Measurements from ENCODE around the gene AUH. TPM values are rescaled to one million over a fixed set of nuclear protein-coding genes. Genes with fewer than 3 reads are reported as not detected.
A peak's percentile ranks its signal among the peaks of the same experiment; 100 is the strongest.

The AUH gene
- total RNA-seq, 4 donors from 2014 or later: 17.1 to 28.2 (median 20.8) TPM

GRCh38 chr9:91243029-91243428 lies 118.7 kb downstream of the AUH start:
- Histone ChIP-seq H3K4me3 (no peak overlapping the region), H3K36me3 (no peaks in the 10 kb centered on the region), H3K27ac (peak overlapping the region in 2 of 4 donors; percentile 2 to 5), H3K9me3 (no peaks in the 10 kb centered on the region), H3K4me1 (peaks cover 12 to 41% of the 10 kb centered on the region in 2 donors), H3K27me3 (no peaks in the 10 kb centered on the region)
- intact Hi-C loops (cut with DNase I; ENCODE audit: low total_unique reads) (no loop called here), in situ Hi-C loops (cut with MboI; ENCODE audit: low sequenced_read_pairs in 4 of 4) (no loop called here)
- TF ChIP-seq, protein P1, sequence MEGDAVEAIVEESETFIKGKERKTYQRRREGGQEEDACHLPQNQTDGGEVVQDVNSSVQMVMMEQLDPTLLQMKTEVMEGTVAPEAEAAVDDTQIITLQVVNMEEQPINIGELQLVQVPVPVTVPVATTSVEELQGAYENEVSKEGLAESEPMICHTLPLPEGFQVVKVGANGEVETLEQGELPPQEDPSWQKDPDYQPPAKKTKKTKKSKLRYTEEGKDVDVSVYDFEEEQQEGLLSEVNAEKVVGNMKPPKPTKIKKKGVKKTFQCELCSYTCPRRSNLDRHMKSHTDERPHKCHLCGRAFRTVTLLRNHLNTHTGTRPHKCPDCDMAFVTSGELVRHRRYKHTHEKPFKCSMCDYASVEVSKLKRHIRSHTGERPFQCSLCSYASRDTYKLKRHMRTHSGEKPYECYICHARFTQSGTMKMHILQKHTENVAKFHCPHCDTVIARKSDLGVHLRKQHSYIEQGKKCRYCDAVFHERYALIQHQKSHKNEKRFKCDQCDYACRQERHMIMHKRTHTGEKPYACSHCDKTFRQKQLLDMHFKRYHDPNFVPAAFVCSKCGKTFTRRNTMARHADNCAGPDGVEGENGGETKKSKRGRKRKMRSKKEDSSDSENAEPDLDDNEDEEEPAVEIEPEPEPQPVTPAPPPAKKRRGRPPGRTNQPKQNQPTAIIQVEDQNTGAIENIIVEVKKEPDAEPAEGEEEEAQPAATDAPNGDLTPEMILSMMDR (IDR thresholded peaks at IDR 0.05 in 4 of 5, conservative IDR thresholded peaks at IDR 0.05 in 1 of 5): no peak
- TF ChIP-seq POLR2A (IDR thresholded peaks at IDR 0.05): no peak
- DNase-seq (no peak), ATAC-seq (peak; percentile 46 to 90)

DNA sequence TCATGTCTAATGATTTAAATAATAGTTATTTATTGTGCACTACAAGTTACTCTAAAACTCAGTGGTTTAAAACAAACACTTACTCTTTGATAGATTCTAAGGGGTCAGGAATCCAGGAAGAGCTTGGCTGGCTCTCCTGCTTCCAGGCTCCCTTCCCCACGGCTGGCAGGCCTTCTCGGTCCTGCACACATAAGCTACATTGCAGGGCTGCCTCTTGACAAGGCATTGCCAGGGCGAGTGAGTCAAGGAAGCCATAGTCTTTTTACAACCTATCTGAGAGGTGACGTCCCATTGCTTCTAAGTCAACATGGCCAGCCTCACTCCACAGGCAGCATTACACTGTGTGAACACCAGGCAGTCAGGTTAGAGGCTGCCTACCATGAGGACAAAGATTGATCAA lies 119.8 kb downstream of the AUH start:
- Histone ChIP-seq H3K36me3 (no peaks in the 10 kb centered on the region), H3K9me3 (no peaks in the 10 kb centered on the region), H3K27me3 (no peaks in the 10 kb centered on the region), H3K4me1 (peaks cover 6 to 31% of the 10 kb centered on the region in 2 donors), H3K4me3 (no peak overlapping the region), H3K27ac (no peak overlapping the region)
- DNase-seq (no peak), ATAC-seq (no peak)
- TF ChIP-seq, protein P1 (IDR thresholded peaks at IDR 0.05 in 4 of 5, conservative IDR thresholded peaks at IDR 0.05 in 1 of 5): no peak
- no peak for TF ChIP-seq POLR2A (IDR thresholded peaks at IDR 0.05)
- in situ Hi-C loops (cut with MboI; ENCODE audit: low sequenced_read_pairs in 4 of 4) (no loop called here), intact Hi-C loops (cut with DNase I; ENCODE audit: low total_unique reads) (no loop called here)

DNA sequence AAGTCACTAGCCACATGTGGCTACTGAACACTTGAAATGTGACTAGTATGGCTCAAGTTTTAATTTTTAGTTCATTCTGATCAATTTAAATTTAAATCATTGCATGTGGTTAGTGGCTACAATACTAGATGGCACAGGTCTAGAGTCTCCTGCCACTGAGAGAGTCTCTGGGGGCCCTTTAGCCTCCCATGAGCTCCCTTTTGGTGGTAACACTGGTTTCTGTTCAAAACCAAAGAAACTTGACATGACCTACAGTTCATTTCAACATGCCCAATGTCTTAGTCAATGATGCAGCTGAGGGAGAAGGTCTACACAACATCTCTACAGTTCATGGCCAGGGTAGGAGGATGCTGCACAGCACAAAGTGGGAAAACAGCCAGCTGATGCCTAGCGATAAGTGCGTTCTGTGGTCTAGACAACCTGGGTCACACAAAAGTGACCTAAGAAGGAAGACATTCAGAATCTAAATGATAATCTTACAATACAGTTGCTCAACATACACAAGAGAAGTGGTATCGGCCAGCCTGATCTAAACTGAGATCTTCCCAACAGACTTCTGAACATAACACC lies 121.0 kb downstream of the AUH start:
- TF ChIP-seq, protein P1 (IDR thresholded peaks at IDR 0.05 in 4 of 5, conservative IDR thresholded peaks at IDR 0.05 in 1 of 5): no peak
- TF ChIP-seq POLR2A (IDR thresholded peaks at IDR 0.05): no peak
- H3K9me3 ChIP-seq: no peaks in the 10 kb centered on the region
- no peaks in the 10 kb centered on the region for H3K36me3 ChIP-seq
- H3K4me3 ChIP-seq: no peak overlapping the region
- in situ Hi-C loops (cut with MboI; ENCODE audit: low sequenced_read_pairs in 4 of 4): no loop called here
- intact Hi-C loops (cut with DNase I; ENCODE audit: low total_unique reads): no loop called here
- H3K27ac ChIP-seq: no peak overlapping the region
- peaks cover 6 to 21% of the 10 kb centered on the region in 2 donors for H3K4me1 ChIP-seq
- ATAC-seq (no peak), DNase-seq (no peak)
- no peaks in the 10 kb centered on the region for H3K27me3 ChIP-seq

DNA sequence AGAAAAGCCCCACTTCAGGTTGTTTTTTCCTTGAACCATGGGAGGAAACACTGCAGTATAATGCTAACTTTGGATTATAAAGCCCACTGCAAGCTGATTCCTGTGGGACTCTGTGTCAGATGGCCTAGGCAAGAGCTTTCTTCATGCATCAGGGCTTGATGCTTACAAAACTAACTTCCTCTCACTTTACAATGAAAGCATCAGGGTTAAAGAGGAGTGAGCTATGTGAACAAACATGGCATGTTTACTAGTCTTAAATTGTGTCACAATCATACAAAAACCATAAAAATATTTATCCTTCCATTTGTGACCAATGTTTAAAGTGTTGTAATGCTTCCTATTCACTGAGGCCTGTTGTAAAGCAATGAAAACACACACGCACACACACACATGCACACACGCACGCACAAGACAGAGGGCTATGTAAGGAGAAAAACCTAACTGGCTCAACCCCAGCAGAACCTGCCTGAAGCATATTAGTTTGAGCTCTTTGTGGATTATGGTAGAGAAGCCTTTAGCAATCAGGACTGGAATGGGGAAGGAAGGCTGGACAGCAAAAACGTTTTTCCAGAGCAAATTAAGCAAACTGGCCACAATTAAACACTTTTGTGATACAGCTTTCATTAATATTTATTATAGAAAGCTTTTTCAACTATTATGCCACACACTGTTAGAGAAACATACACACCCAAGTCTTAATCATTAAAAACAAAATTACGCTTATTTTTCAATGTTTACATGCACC lies 122.2 kb downstream of the AUH start:
- Histone ChIP-seq H3K27me3 (no peaks in the 10 kb centered on the region), H3K4me1 (peaks cover 6 to 21% of the 10 kb centered on the region in 2 donors), H3K9me3 (no peaks in the 10 kb centered on the region), H3K4me3 (no peak overlapping the region), H3K36me3 (no peaks in the 10 kb centered on the region), H3K27ac (no peak overlapping the region)
- ATAC-seq (no peak), DNase-seq (no peak)
- intact Hi-C loops (cut with DNase I; ENCODE audit: low total_unique reads) (no loop called here), in situ Hi-C loops (cut with MboI; ENCODE audit: low sequenced_read_pairs in 4 of 4) (no loop called here)
- TF ChIP-seq POLR2A (IDR thresholded peaks at IDR 0.05): no peak
- TF ChIP-seq, protein P1 (IDR thresholded peaks at IDR 0.05 in 4 of 5, conservative IDR thresholded peaks at IDR 0.05 in 1 of 5): no peak
